ENCODE results near the gene PGD.
"Not testable (repeated sequence)": the region's sequence is repeated elsewhere in the genome, so short reads cannot be mapped to it uniquely, and the experiment has no call there.

Gene PGD

GRCh38 chr1:10399444-10399941 is 629 bp downstream of the PGD start:
- Histone ChIP-seq H3K4me3 (ENCODE audit: low read length in 2 of 2) (peak overlapping the region; percentile 83 to 96), H3K4me1 (ENCODE audit: control insufficient read depth, insufficient read depth, low read length) (peaks cover 16% of the 10 kb centered on the region), H3K27me3 (ENCODE audit: control insufficient read depth in 1 of 2, insufficient read depth in 2 of 2, low read length in 2 of 2) (no peaks in the 10 kb centered on the region), H3K9ac (ENCODE audit: low read length in 2 of 2) (peak overlapping the region; percentile 60 to 76), H3K9me3 (ENCODE audit: control insufficient read depth in 2 of 2, low read length in 2 of 2) (no peaks in the 10 kb centered on the region), H3K27ac (ENCODE audit: low read length) (peak overlapping the region; percentile 67), H3K36me3 (ENCODE audit: control insufficient read depth in 2 of 2, insufficient read depth in 2 of 2, low read length in 2 of 2) (peaks cover 9 to 15% of the 10 kb centered on the region in 2 donors)

DNA sequence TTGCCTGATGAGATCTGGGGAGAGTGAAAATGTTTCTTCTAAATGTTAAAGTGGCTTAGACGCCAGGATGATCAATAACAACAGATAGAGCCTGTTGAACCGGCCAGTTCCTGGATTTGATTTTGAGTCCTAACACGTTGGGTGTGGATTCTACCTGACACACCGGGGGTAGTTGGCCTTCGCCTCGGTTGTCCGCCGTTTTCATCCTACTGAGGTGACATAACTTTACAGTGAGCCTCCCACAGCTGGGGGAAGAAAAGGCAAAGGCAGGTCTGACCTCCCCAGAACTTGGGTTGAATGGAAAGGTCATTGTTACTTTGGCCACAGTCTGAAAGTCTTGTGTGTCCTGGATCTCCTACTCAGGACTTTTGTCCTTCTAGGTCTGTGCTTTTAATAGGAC is 1.1 kb downstream of the PGD start:
- Histone ChIP-seq H3K9ac (ENCODE audit: low read length in 2 of 2) (peak overlapping the region; percentile 13 to 76), H3K27ac (ENCODE audit: low read length) (no peak overlapping the region), H3K36me3 (ENCODE audit: control insufficient read depth in 2 of 2, insufficient read depth in 2 of 2, low read length in 2 of 2) (peaks cover 12 to 18% of the 10 kb centered on the region in 2 donors), H3K9me3 (ENCODE audit: control insufficient read depth in 2 of 2, low read length in 2 of 2) (no peaks in the 10 kb centered on the region), H3K4me3 (ENCODE audit: low read length in 2 of 2) (peak overlapping the region; percentile 83 to 96), H3K4me1 (ENCODE audit: control insufficient read depth, insufficient read depth, low read length) (peaks cover 16% of the 10 kb centered on the region), H3K27me3 (ENCODE audit: control insufficient read depth in 1 of 2, insufficient read depth in 2 of 2, low read length in 2 of 2) (no peaks in the 10 kb centered on the region)

GRCh38 chr1:10401281-10401680 is 2.4 kb downstream of the PGD start:
- Histone ChIP-seq H3K9ac (ENCODE audit: low read length in 2 of 2) (peak overlapping the region in 1 of 2 donors; percentile 22), H3K4me1 (ENCODE audit: control insufficient read depth, insufficient read depth, low read length) (peaks cover 16% of the 10 kb centered on the region), H3K4me3 (ENCODE audit: low read length in 2 of 2) (no peak overlapping the region), H3K27me3 (ENCODE audit: control insufficient read depth in 1 of 2, insufficient read depth in 2 of 2, low read length in 2 of 2) (no peaks in the 10 kb centered on the region), H3K9me3 (ENCODE audit: control insufficient read depth in 2 of 2, low read length in 2 of 2) (no peaks in the 10 kb centered on the region), H3K36me3 (ENCODE audit: control insufficient read depth in 2 of 2, insufficient read depth in 2 of 2, low read length in 2 of 2) (peaks cover 12 to 24% of the 10 kb centered on the region in 2 donors), H3K27ac (ENCODE audit: low read length) (no peak overlapping the region)

DNA sequence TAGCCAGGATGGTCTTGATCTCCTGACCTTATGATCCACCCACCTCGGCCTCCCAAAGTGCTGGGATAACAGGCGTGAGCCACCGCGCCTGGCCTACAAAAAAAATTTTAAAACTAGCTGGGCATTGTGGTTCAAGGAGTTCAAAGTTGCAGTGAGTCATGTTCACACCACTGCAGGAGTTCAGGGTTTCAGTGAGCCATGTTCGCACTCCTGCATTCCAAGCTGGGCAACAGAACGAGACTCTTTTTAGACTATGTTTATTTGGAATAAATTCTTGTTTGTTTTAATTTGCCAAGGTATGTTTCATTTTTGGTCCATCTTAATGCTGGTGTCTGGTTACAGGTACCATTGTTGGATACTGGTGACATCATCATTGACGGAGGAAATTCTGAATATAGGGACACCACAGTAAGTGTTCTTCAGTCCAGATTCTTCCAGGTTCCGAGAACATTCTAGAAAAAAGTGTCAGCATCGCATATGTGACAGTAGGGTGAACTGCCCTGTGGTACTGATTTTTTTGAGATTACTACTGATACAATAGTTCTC is 3.9 kb downstream of the PGD start:
- Histone ChIP-seq H3K4me1 (ENCODE audit: control insufficient read depth, insufficient read depth, low read length) (peaks cover 16% of the 10 kb centered on the region), H3K4me3 (ENCODE audit: low read length in 2 of 2) (no peak overlapping the region), H3K27me3 (ENCODE audit: control insufficient read depth in 1 of 2, insufficient read depth in 2 of 2, low read length in 2 of 2) (no peaks in the 10 kb centered on the region), H3K9ac (ENCODE audit: low read length in 2 of 2) (no peak overlapping the region), H3K9me3 (ENCODE audit: control insufficient read depth in 2 of 2, low read length in 2 of 2) (no peaks in the 10 kb centered on the region), H3K36me3 (ENCODE audit: control insufficient read depth in 2 of 2, insufficient read depth in 2 of 2, low read length in 2 of 2) (peaks cover 17 to 38% of the 10 kb centered on the region in 2 donors), H3K27ac (ENCODE audit: low read length) (no peak overlapping the region)

DNA sequence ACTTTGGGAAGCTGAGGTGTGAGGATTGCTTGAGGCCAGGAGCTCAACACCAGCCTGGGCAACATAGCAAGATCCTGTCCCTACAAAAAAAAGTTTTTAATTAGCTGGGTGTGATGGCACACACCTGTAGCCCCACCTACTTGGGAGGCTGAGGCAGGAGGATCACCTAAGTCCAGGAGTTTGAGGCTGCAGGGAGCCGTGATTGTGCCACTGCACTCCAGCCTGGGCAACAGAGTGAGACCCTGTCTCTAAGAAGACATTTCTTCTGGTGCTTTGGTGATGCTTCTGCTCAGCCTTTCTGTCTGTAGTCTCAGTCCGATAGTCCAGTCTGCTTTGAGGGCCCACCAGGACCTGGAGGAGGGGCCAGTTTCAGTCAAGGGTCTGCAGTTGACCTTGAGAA is 8.3 kb downstream of the PGD start:
- Histone ChIP-seq H3K4me1 (ENCODE audit: control insufficient read depth, insufficient read depth, low read length) (no peaks in the 10 kb centered on the region), H3K27ac (ENCODE audit: low read length) (no peak overlapping the region), H3K36me3 (ENCODE audit: control insufficient read depth in 2 of 2, insufficient read depth in 2 of 2, low read length in 2 of 2) (peaks cover 49 to 71% of the 10 kb centered on the region in 2 donors), H3K4me3 (ENCODE audit: low read length in 2 of 2) (no peak overlapping the region), H3K27me3 (ENCODE audit: control insufficient read depth in 1 of 2, insufficient read depth in 2 of 2, low read length in 2 of 2) (no peaks in the 10 kb centered on the region), H3K9me3 (ENCODE audit: control insufficient read depth in 2 of 2, low read length in 2 of 2) (no peaks in the 10 kb centered on the region), H3K9ac (ENCODE audit: low read length in 2 of 2) (no peak overlapping the region)

GRCh38 chr1:10415211-10415930 is 16.5 kb downstream of the PGD start:
- Histone ChIP-seq H3K36me3 (ENCODE audit: control insufficient read depth in 2 of 2, insufficient read depth in 2 of 2, low read length in 2 of 2) (peaks cover 39 to 54% of the 10 kb centered on the region in 2 donors), H3K4me1 (ENCODE audit: control insufficient read depth, insufficient read depth, low read length) (no peaks in the 10 kb centered on the region), H3K27ac (ENCODE audit: low read length) (no peak overlapping the region), H3K9me3 (ENCODE audit: control insufficient read depth in 2 of 2, low read length in 2 of 2) (no peaks in the 10 kb centered on the region), H3K27me3 (ENCODE audit: control insufficient read depth in 1 of 2, insufficient read depth in 2 of 2, low read length in 2 of 2) (no peaks in the 10 kb centered on the region), H3K4me3 (ENCODE audit: low read length in 2 of 2) (no peak overlapping the region), H3K9ac (ENCODE audit: low read length in 2 of 2) (peak overlapping the region in 1 of 2 donors; percentile 29)

DNA sequence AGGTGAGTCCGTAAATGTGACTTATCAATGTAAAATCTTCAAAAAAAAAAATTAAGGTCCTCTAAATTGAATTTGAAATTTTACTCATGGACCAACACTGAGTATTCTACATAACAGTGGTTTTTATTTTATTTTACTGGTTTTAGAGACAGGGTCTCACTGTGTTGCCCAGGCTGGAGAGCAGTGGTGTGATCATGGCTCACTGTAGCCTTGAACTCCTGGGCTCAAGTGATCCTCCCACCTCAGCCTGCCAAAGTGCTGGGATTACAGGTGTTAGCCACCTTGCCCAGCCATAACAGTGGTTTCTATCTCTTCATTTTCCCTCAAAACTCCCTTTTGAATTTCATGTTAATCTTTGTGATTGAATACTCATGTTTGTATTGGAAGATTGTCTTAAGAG is 17.1 kb downstream of the PGD start:
- not testable (repeated sequence) for H3K4me1 ChIP-seq (ENCODE audit: control insufficient read depth, insufficient read depth, low read length); H3K27me3 ChIP-seq (ENCODE audit: control insufficient read depth in 1 of 2, insufficient read depth in 2 of 2, low read length in 2 of 2); H3K4me3 ChIP-seq (ENCODE audit: low read length in 2 of 2); H3K27ac ChIP-seq (ENCODE audit: low read length); H3K9ac ChIP-seq (ENCODE audit: low read length in 2 of 2); H3K9me3 ChIP-seq (ENCODE audit: control insufficient read depth in 2 of 2, low read length in 2 of 2)
- peaks cover 38 to 54% of the 10 kb centered on the region in 2 donors for H3K36me3 ChIP-seq (ENCODE audit: control insufficient read depth in 2 of 2, insufficient read depth in 2 of 2, low read length in 2 of 2)

DNA sequence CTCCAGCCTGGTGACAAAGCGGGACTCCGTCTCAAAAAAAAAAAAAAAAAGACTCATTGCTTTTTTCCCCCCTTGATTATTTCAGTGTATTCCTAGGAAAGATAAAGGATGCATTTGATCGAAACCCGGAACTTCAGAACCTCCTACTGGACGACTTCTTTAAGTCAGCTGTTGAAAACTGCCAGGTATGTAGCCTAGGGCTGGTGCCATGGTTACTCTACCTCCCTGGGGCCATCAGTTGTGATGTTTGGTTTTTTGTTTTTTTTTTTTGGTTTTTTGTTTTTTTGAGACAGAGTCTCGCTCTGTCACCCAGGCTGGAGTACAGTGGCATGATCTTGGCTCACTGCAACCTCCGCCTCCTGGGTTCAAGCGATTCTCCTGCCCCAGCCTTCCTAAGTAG is 19.9 kb downstream of the PGD start:
- H3K4me1 ChIP-seq (ENCODE audit: control insufficient read depth, insufficient read depth, low read length); H3K27me3 ChIP-seq (ENCODE audit: control insufficient read depth in 1 of 2, insufficient read depth in 2 of 2, low read length in 2 of 2); H3K9me3 ChIP-seq (ENCODE audit: control insufficient read depth in 2 of 2, low read length in 2 of 2); H3K9ac ChIP-seq (ENCODE audit: low read length in 2 of 2); H3K27ac ChIP-seq (ENCODE audit: low read length); H3K4me3 ChIP-seq (ENCODE audit: low read length in 2 of 2): not testable (repeated sequence)
- peaks cover 19 to 32% of the 10 kb centered on the region in 2 donors for H3K36me3 ChIP-seq (ENCODE audit: control insufficient read depth in 2 of 2, insufficient read depth in 2 of 2, low read length in 2 of 2)

DNA sequence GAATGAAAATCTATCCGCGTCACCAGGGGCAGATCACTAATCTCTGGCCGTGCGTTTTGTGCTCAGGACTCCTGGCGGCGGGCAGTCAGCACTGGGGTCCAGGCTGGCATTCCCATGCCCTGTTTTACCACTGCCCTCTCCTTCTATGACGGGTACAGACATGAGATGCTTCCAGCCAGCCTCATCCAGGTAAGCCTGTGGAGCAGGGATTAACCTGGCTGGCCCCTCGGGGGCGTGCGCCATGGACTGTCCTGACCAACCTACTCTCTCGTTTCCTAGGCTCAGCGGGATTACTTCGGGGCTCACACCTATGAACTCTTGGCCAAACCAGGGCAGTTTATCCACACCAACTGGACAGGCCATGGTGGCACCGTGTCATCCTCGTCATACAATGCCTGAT is 20.5 kb downstream of the PGD start:
- Histone ChIP-seq H3K4me3 (ENCODE audit: low read length in 2 of 2) (no peak overlapping the region), H3K9ac (ENCODE audit: low read length in 2 of 2) (no peak overlapping the region), H3K4me1 (ENCODE audit: control insufficient read depth, insufficient read depth, low read length) (peaks cover 3% of the 10 kb centered on the region), H3K9me3 (ENCODE audit: control insufficient read depth in 2 of 2, low read length in 2 of 2) (no peaks in the 10 kb centered on the region), H3K36me3 (ENCODE audit: control insufficient read depth in 2 of 2, insufficient read depth in 2 of 2, low read length in 2 of 2) (peaks cover 19 to 32% of the 10 kb centered on the region in 2 donors), H3K27me3 (ENCODE audit: control insufficient read depth in 1 of 2, insufficient read depth in 2 of 2, low read length in 2 of 2) (no peaks in the 10 kb centered on the region), H3K27ac (ENCODE audit: low read length) (no peak overlapping the region)

GRCh38 chr1:10421637-10422036 is 22.8 kb downstream of the PGD start:
- Histone ChIP-seq H3K4me3 (ENCODE audit: low read length in 2 of 2) (no peak overlapping the region), H3K36me3 (ENCODE audit: control insufficient read depth in 2 of 2, insufficient read depth in 2 of 2, low read length in 2 of 2) (peaks cover 19 to 23% of the 10 kb centered on the region in 2 donors), H3K27me3 (ENCODE audit: control insufficient read depth in 1 of 2, insufficient read depth in 2 of 2, low read length in 2 of 2) (no peaks in the 10 kb centered on the region), H3K9me3 (ENCODE audit: control insufficient read depth in 2 of 2, low read length in 2 of 2) (no peaks in the 10 kb centered on the region), H3K4me1 (ENCODE audit: control insufficient read depth, insufficient read depth, low read length) (peaks cover 4% of the 10 kb centered on the region), H3K27ac (ENCODE audit: low read length) (no peak overlapping the region), H3K9ac (ENCODE audit: low read length in 2 of 2) (no peak overlapping the region)

- Histone ChIP-seq H3K4me1 (ENCODE audit: control insufficient read depth, insufficient read depth, low read length) (peaks cover 6% of the 10 kb centered on the region), H3K9me3 (ENCODE audit: control insufficient read depth in 2 of 2, low read length in 2 of 2) (no peaks in the 10 kb centered on the region), H3K36me3 (ENCODE audit: control insufficient read depth in 2 of 2, insufficient read depth in 2 of 2, low read length in 2 of 2) (peaks cover 7 to 14% of the 10 kb centered on the region in 2 donors), H3K9ac (ENCODE audit: low read length in 2 of 2) (no peak overlapping the region), H3K27me3 (ENCODE audit: control insufficient read depth in 1 of 2, insufficient read depth in 2 of 2, low read length in 2 of 2) (no peaks in the 10 kb centered on the region), H3K4me3 (ENCODE audit: low read length in 2 of 2) (no peak overlapping the region), H3K27ac (ENCODE audit: low read length) (no peak overlapping the region)
These were observed 25.2 kb downstream of the PGD start for GRCh38 chr1:10424034-10424433.

Measured in stomach smooth muscle (tissue), 2 donors.